IPS-15b (cell line): ENCODE data around the gene TTC39C.
"Not testable (repeated sequence)": the region's sequence is repeated elsewhere in the genome, so short reads cannot be mapped to it uniquely, and the experiment has no call there.

Experiments used
- H3K27me3 ChIP-seq: one replicate; pipeline ENCODE4 v1.6.1; 2013; ENCODE audit warnings: low read length; ENCODE audit not compliant: control insufficient read depth, insufficient read depth
- H3K36me3 ChIP-seq: one replicate; pipeline ENCODE4 v1.6.1; 2013; ENCODE audit warnings: low read length; ENCODE audit not compliant: control insufficient read depth, insufficient read depth
- H3K4me1 ChIP-seq: one replicate; pipeline ENCODE4 v1.6.1; 2013; ENCODE audit warnings: mild to moderate bottlenecking, low read length; ENCODE audit not compliant: control insufficient read depth, insufficient read depth
- H3K4me3 ChIP-seq: one replicate; pipeline ENCODE4 v1.5.1; 2013; ENCODE audit warnings: low read depth, low read length
- H3K9ac ChIP-seq: one replicate; pipeline ENCODE4 v1.6.1; 2013; ENCODE audit warnings: low read depth, mild to moderate bottlenecking, low read length
- H3K9me3 ChIP-seq: one replicate; pipeline ENCODE4 v1.6.1; 2013; ENCODE audit warnings: mild to moderate bottlenecking, low read length; ENCODE audit not compliant: control insufficient read depth, insufficient read depth

Gene TTC39C

DNA sequence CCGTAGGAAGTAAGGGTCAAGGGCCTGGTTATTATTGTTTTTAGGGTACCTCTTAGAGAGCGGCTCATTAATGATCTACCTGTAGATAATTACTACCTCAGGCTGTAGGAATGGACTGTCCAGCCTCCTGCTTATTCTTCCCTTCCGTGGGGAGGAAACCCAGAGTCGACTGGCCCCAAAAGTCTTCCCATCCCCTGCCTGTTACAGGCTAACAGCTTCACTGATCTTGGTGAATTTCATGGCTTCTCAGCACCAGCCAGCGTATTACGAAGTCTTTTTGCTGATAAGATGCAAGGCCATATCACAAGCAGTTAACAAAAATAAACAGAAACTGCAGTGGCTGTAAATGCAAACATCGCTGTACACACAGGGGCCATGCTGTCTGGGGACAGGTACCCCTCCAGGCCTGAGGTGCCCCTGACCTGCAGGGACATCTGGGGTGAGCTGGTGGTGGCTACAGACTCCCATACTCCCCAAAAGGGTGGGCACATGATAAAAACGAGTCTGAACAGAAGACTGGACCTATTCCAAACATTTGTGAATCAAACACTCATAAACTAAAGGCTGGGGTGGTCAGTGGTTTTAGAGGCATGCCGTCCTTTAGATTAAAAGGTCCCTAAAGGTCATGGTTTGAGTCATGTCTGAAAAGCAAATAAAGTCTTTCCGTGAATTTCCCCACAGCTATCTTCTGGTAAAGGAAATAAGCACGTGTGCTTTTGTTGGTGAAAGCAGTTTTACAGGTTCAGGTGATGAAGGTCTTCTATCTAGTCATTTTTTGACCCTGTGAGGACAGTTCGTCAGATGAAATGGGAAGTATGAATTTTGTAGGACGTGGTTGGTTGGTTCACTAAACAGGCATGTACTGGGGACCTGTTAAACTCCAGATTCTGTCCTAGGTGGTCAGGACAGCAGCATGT, 36.7 kb downstream of the TTC39C start:
- Histone ChIP-seq H3K27me3 (no peaks in the 10 kb centered on the region), H3K9ac (no peak overlapping the region), H3K4me1 (peaks cover 3% of the 10 kb centered on the region), H3K9me3 (no peaks in the 10 kb centered on the region), H3K36me3 (no peaks in the 10 kb centered on the region), H3K4me3 (no peak overlapping the region)

DNA sequence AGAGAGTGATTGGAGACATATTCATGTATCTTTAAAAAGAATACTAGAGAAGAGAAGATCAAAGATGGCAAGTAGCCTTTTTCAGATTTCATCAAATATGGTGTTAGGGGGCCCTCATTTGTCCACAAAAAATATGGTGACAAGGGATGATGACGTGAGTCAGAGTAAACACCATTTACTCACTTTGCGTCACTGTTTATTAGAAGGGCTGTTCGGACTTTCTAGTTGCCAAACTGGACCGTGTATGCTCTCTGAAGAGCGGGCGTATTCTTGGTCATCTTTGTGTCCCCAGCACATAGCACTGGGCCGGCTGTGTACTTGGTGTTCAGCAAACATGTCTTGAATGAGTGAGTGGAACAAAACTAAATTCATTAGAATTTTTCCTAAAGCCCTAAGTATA, 37.5 kb downstream of the TTC39C start:
- no peaks in the 10 kb centered on the region for H3K9me3 ChIP-seq
- H3K27me3 ChIP-seq = no peaks in the 10 kb centered on the region
- peaks cover 3% of the 10 kb centered on the region for H3K4me1 ChIP-seq
- no peak overlapping the region for H3K4me3 ChIP-seq
- H3K9ac ChIP-seq = no peak overlapping the region
- H3K36me3 ChIP-seq = no peaks in the 10 kb centered on the region

DNA sequence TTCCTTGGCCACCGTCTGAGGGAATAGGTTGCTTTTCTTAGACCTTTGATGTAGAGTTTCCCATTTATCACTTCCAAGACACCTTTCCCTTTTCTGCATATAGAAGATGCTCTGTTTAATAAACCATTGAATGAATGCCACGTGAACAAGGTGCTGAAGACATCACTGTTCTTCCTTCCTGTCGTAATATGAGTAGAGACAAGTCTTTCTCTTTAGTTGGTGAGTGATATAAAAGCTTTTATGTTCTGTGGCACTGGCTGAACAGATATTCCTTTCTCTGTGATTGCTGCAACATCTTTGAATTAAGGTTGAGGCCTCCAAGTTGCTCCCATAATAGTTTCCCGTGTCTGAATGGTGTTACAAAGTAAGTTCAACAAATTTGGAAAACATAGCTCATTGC, 38.7 kb downstream of the TTC39C start:
- Histone ChIP-seq H3K27me3 (no peaks in the 10 kb centered on the region), H3K4me1 (peaks cover 3% of the 10 kb centered on the region), H3K9me3 (no peaks in the 10 kb centered on the region), H3K9ac (no peak overlapping the region), H3K36me3 (no peaks in the 10 kb centered on the region), H3K4me3 (no peak overlapping the region)

DNA sequence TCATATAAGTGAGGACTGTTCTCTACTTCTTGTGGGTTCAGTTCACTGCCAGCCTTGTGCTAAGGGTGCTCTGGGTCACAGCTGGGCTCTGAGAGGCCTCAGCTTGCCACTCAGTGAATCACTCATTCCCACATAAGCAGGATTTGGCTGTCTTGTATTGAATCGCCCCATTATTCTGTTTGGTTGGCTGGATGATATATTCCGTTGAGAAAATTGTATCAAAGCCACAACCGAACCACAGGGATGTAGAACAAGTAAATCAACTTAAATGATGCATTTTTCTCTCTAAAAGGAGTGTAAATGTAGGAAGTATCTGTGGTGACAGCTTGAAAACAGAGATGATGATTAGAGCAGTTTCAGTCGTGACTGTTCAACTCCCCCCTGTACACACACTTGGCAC, 39.6 kb downstream of the TTC39C start:
- Histone ChIP-seq H3K27me3 (no peaks in the 10 kb centered on the region), H3K36me3 (no peaks in the 10 kb centered on the region), H3K4me1 (peaks cover 3% of the 10 kb centered on the region), H3K4me3 (no peak overlapping the region), H3K9me3 (no peaks in the 10 kb centered on the region), H3K9ac (no peak overlapping the region)

DNA sequence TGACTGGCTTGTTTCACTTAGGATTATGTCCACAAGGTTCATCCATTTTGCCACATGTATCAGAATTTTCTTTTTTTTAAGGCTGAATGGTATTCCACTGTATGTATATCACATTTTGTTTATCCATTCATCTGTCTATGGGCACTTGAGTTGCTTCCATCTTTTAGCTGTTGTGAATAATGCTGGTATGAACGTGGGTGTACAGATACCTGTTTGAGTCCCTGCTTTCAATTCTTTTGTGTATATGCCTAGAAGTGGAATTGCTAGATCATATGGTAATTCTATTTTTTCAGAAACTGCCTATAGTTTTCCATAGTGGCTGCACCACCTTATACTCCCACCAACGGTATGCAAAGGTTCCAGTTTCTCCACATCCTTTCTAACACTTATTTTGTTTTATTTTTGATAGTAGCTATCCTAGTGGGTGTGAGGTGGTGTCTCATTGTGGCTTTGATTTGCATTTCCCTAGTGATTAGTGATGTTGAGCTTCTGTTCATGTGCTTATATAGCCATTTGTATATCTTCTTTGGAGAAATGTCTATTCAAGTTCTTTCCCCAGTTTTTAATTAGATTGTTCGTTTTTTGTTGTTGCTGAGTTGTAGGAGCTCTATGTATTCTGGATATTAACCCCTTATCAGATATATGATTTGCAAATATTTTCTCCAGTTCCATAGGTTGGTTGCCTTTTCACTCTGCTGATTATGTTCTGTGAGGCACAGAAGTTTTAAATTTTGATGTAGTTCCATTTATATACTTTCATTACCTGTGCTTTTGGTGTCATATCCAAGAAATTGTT, 40.7 kb downstream of the TTC39C start:
- Histone ChIP-seq H3K4me3 (no peak overlapping the region), H3K9ac (no peak overlapping the region), H3K36me3 (no peaks in the 10 kb centered on the region), H3K4me1 (peaks cover 3% of the 10 kb centered on the region), H3K9me3 (no peaks in the 10 kb centered on the region), H3K27me3 (no peaks in the 10 kb centered on the region)

DNA sequence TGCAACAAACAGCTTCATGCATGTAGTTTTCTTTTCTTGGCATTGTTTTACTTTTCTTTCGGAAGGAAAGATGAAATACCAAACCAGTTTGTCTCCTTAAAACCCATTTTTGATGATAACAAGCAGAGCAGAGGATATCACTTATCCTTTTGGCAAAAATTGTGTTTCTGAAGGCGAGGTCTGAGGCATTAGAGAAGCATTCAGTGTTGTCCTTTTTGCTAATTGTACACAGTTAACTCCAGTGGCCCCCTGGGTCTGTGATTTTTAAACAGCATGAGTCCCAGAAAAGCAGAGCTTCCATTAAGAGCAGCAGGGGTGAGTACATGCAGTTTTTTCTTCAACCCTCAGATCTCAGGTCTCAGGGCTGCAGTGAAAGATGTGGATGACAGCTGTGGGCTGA, 41.3 kb downstream of the TTC39C start:
- Histone ChIP-seq H3K4me1 (peaks cover 3% of the 10 kb centered on the region), H3K27me3 (no peaks in the 10 kb centered on the region), H3K36me3 (no peaks in the 10 kb centered on the region), H3K9ac (no peak overlapping the region), H3K4me3 (no peak overlapping the region), H3K9me3 (no peaks in the 10 kb centered on the region)

DNA sequence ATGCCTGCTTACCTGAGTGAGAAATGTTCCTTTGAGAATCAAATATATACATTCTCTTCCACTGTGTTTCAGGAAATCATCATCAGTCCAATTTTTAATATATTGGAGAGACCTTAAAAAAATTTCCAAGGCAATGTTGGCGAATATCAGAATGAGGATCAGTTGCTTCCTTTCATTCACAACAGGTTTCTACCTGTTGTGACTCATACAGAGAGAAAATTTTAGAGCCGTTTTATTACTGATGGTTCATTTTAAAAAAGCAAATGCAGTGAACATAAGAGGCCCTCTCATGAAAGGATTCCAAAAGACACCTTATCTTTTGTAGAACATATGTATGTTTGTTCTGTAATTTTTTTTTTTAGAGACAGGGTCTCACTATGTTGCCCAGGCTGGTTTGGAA, 42.0 kb downstream of the TTC39C start:
- Histone ChIP-seq H3K9me3 (no peaks in the 10 kb centered on the region), H3K27me3 (no peaks in the 10 kb centered on the region), H3K4me3 (no peak overlapping the region), H3K36me3 (no peaks in the 10 kb centered on the region), H3K9ac (no peak overlapping the region), H3K4me1 (peaks cover 3% of the 10 kb centered on the region)

DNA sequence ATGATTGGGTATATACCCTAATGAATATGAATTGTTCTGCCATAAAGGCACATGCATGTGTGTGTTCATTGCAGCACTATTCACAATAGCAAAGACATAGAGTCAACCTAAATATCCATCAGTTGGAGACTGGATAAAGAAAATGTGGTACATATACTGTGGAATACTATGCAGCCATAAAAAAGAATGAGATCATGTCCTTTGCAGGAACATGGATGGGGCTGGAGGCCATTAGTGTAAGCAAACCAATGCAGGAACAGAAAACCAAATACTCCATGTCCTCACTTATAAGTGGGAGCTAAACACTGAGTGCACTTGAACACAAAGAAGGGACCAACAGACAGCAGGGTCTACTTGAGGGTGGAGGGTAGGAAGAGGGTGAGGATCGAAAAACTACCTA, 43.2 kb downstream of the TTC39C start:
- H3K4me3 ChIP-seq = no peak overlapping the region
- H3K9ac ChIP-seq = no peak overlapping the region
- no peaks in the 10 kb centered on the region for H3K27me3 ChIP-seq
- no peaks in the 10 kb centered on the region for H3K9me3 ChIP-seq
- no peaks in the 10 kb centered on the region for H3K36me3 ChIP-seq
- peaks cover 3% of the 10 kb centered on the region for H3K4me1 ChIP-seq

DNA sequence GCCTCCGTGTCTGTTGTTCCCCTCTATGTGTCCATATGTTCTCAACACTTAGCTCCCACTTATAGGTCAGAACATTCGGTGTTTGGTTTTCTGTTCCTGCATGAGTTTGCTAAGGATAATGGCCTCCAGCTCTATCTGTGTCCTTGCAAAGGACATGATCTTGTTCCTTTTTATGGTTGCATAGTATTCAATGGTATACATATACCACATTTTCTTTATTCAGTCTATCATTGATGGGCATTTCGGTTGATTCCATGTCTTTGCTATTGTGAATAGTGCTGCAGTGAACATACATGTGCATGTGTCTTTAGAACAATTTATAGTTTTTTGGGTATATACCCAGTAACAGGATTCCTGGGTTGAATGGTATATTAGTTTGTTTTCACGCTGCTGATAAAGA, 44.8 kb downstream of the TTC39C start:
- not testable (repeated sequence) for H3K36me3 ChIP-seq, H3K27me3 ChIP-seq, H3K4me3 ChIP-seq, H3K9me3 ChIP-seq, H3K4me1 ChIP-seq, H3K9ac ChIP-seq

DNA sequence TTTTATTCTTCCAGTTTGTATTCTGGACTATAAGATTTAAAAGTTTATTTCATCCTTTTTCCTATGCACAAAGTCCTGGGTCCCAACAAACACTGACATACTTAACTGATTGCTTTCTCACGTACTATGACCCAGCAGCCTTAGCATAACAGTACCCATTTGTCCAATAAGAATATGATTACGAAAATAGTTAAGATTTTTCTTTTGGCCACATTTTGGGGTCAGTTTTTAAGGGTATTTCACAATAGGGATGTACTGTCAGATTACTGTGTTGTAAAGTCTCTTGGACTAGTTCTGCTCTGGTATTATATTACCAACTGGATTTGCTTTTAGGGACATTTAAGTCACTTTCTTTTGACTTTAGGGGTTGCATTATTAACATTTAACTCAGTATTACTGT, 46.1 kb downstream of the TTC39C start:
- Histone ChIP-seq H3K4me3 (no peak overlapping the region), H3K4me1 (peaks cover 3% of the 10 kb centered on the region)

DNA sequence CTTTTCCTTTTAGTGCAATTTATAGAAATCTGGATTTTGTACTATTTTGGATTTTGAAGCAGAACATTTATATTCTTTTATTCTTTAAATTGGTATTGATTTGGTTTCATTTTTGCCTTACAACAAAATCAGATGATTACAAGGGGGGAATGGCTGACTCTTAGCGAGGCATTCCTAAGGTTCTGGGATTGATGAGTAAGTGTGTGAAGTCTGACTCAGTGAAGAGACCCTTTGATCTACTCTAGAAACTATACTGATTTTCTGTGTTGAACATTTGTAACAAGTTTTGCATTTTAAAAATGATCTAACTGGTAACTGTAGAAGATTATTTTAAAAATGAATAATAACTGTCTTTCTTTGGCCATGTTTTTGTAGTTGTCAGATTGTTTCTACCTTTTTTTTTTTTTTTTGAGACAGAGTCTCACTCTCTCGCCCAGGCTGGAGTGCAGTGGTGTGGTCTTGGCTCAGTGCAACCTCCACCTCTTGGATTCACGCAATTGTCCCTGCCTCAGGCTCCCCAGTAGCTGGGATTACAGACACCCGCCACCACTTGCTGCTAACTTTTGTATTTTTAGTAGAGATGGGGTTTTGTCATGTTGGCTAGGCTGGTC, 48.7 kb downstream of the TTC39C start:
- Histone ChIP-seq H3K27me3 (no peaks in the 10 kb centered on the region), H3K36me3 (no peaks in the 10 kb centered on the region), H3K4me3 (no peak overlapping the region), H3K4me1 (no peaks in the 10 kb centered on the region), H3K9ac (no peak overlapping the region), H3K9me3 (no peaks in the 10 kb centered on the region)

More for the DNA sequence above, 46.1 kb downstream of the TTC39C start:
- H3K36me3 ChIP-seq = no peaks in the 10 kb centered on the region
- no peak overlapping the region for H3K9ac ChIP-seq
- no peaks in the 10 kb centered on the region for H3K27me3 ChIP-seq
- H3K9me3 ChIP-seq = no peaks in the 10 kb centered on the region
